Hepatocyte (in vitro differentiated cells): Measurements from ENCODE around the gene SFMBT2. TPM values are rescaled to one million over a fixed set of nuclear protein-coding genes. Genes with fewer than 3 reads are reported as not detected.

Source experiments
- DNase-seq: peaks from one replicate; pipeline ENCODE4 v3.0.0-alpha.2; 2016; ENCODE audit warnings: low spot score
- H2AFZ ChIP-seq: fragments of 200-600 bp; sonication (generic); 2 replicates; pipeline ENCODE4 v1.6.0; 2016; ENCODE audit warnings: antibody characterized with exemption, mild to moderate bottlenecking
- H3K27ac ChIP-seq: fragments of 200-600 bp; sonication (generic); 2 replicates; pipeline ENCODE4 v1.5.1; 2016; ENCODE audit warnings: mild to moderate bottlenecking
- H3K27me3 ChIP-seq: fragments of 200-600 bp; sonication (generic); 2 replicates; pipeline ENCODE4 v1.6.1; 2016
- H3K36me3 ChIP-seq: fragments of 200-600 bp; sonication (generic); replicated peaks from 2 replicates; pipeline ENCODE4 v1.5.1; 2016; ENCODE audit warnings: low read depth; ENCODE audit not compliant: insufficient read depth
- H3K4me1 ChIP-seq: fragments of 200-600 bp; sonication (generic); 2 replicates; pipeline ENCODE4 v1.5.1; 2016; ENCODE audit warnings: mild to moderate bottlenecking, moderate library complexity; ENCODE audit not compliant: insufficient read depth
- H3K4me2 ChIP-seq: fragments of 200-600 bp; sonication (generic); 2 replicates; pipeline ENCODE4 v1.6.0; 2016
- H3K4me3 ChIP-seq: fragments of 200-600 bp; sonication (generic); 2 replicates; pipeline ENCODE4 v1.5.1; 2016; ENCODE audit warnings: mild to moderate bottlenecking
- H3K79me2 ChIP-seq: fragments of 200-600 bp; sonication (generic); 2 replicates; pipeline ENCODE4 v1.6.0; 2017; ENCODE audit warnings: mild to moderate bottlenecking
- H3K9me2 ChIP-seq: fragments of 200-600 bp; sonication (generic); replicated peaks from 2 replicates; pipeline ENCODE4 v1.6.0; 2017; ENCODE audit warnings: mild to moderate bottlenecking; ENCODE audit not compliant: insufficient read depth
- H3K9me3 ChIP-seq: fragments of 200-600 bp; sonication (generic); 2 replicates; pipeline ENCODE4 v1.5.1; 2016; ENCODE audit warnings: low read depth, mild to moderate bottlenecking
- H4K20me1 ChIP-seq: fragments of 200-600 bp; sonication (generic); 2 replicates; pipeline ENCODE4 v1.6.0; 2016; ENCODE audit warnings: mild to moderate bottlenecking; ENCODE audit not compliant: insufficient read depth, poor library complexity, severe bottlenecking
- CTCF ChIP-seq: fragments of 200-600 bp; sonication (generic); IDR thresholded peaks from 2 replicates; pipeline ENCODE4 v1.5.1; 2016; ENCODE audit warnings: antibody characterized with exemption, mild to moderate bottlenecking; ENCODE audit not compliant: poor library complexity
- EZH2 ChIP-seq: fragments of 200-600 bp; sonication (generic); IDR thresholded peaks from 2 replicates; pipeline ENCODE4 v1.6.1; 2016; ENCODE audit warnings: antibody characterized with exemption, mild to moderate bottlenecking, borderline replicate concordance
- EZH2phosphoT487 ChIP-seq: fragments of 200-600 bp; sonication (generic); IDR thresholded peaks from one replicate; pipeline ENCODE4 v1.6.1; 2018; ENCODE audit warnings: antibody characterized with exemption, mild to moderate bottlenecking, low read depth, moderate library complexity; ENCODE audit not compliant: unreplicated experiment, severe bottlenecking
- WGBS: methylation state at CpG from one replicate; pipeline ENCODE4 v1.1.6; 2016; ENCODE audit warnings: low lambda C conversion rate; ENCODE audit errors: missing lambda C conversion rate; 5-methylcytosine and 5-hydroxymethylcytosine counted together
- polyA plus RNA-seq: library from polyadenylated mRNA; unstranded; fragments of >200 nt; fragmentation: Nextera tagmentation; extraction: Ambion mirVana; gene quantifications from 2 replicates; pipeline ENCODE4 v1.2.1, GENCODE V29; 2016
- total RNA-seq: library from RNA; depleted of rRNA; stranded (reverse); fragments of >200 nt; gene quantifications from 2 replicates; pipeline ENCODE4 v1.2.3, GENCODE V29; 2014

SFMBT2 gene
- total and polyA plus RNA-seq, 2 experiments from 2014 or later = 1.1 to 3.8 TPM

GRCh38 chr10:7265396-7266123 lies 145.3 kb downstream of the SFMBT2 start:
- no peaks in the 10 kb centered on the region for H3K9me2 ChIP-seq
- no peaks in the 10 kb centered on the region for H3K9me3 ChIP-seq
- H2AFZ ChIP-seq = no peak overlapping the region
- H3K27ac ChIP-seq = no peak overlapping the region
- no peak overlapping the region for H3K4me3 ChIP-seq
- no peaks in the 10 kb centered on the region for H3K79me2 ChIP-seq
- no peak overlapping the region for H3K4me2 ChIP-seq
- peaks cover 12% of the 10 kb centered on the region for H3K4me1 ChIP-seq
- H3K36me3 ChIP-seq = no peaks in the 10 kb centered on the region
- WGBS = 92% methylated on average over 8 of the region's 8 CpGs
- H4K20me1 ChIP-seq = no peaks in the 10 kb centered on the region
- DNase-seq = no peak
- TF ChIP-seq CTCF = no peak
- TF ChIP-seq EZH2phosphoT487 = no peak
- no peak for TF ChIP-seq EZH2
- H3K27me3 ChIP-seq = no peaks in the 10 kb centered on the region

- H4K20me1 ChIP-seq = no peaks in the 10 kb centered on the region
- H3K4me1 ChIP-seq = peaks cover 12% of the 10 kb centered on the region
- peak; percentile 26 for DNase-seq
- no peaks in the 10 kb centered on the region for H3K9me3 ChIP-seq
- TF ChIP-seq EZH2phosphoT487 = no peak
- 32% methylated on average over 7 of the region's 7 CpGs for WGBS
- peak overlapping the region; percentile 17 for H3K27ac ChIP-seq
- no peaks in the 10 kb centered on the region for H3K36me3 ChIP-seq
- no peaks in the 10 kb centered on the region for H3K79me2 ChIP-seq
- no peaks in the 10 kb centered on the region for H3K27me3 ChIP-seq
- no peaks in the 10 kb centered on the region for H3K9me2 ChIP-seq
- peak overlapping the region; percentile 60 for H3K4me2 ChIP-seq
- no peak overlapping the region for H2AFZ ChIP-seq
- no peak overlapping the region for H3K4me3 ChIP-seq
Observed at GRCh38 chr10:7264313-7264756, 146.5 kb downstream of the SFMBT2 start.

- Histone ChIP-seq H3K4me2 (no peak overlapping the region), H3K9me2 (no peaks in the 10 kb centered on the region), H3K27me3 (no peaks in the 10 kb centered on the region), H3K4me3 (no peak overlapping the region), H3K27ac (peak overlapping the region; percentile 17), H3K36me3 (no peaks in the 10 kb centered on the region), H2AFZ (no peak overlapping the region), H3K79me2 (no peaks in the 10 kb centered on the region), H4K20me1 (no peaks in the 10 kb centered on the region), H3K9me3 (no peaks in the 10 kb centered on the region), H3K4me1 (peaks cover 12% of the 10 kb centered on the region)
- no peak for DNase-seq
- TF ChIP-seq CTCF (no peak), EZH2phosphoT487 (no peak), EZH2 (no peak)
- WGBS = 90% methylated on average over 5 of the region's 5 CpGs
Observed at GRCh38 chr10:7263616-7264015, 147.2 kb downstream of the SFMBT2 start.

GRCh38 chr10:7261351-7261750 lies 149.5 kb downstream of the SFMBT2 start:
- Histone ChIP-seq H3K4me3 (no peak overlapping the region), H3K79me2 (no peaks in the 10 kb centered on the region), H3K27ac (peak overlapping the region; percentile 35), H3K9me3 (no peaks in the 10 kb centered on the region), H3K27me3 (no peaks in the 10 kb centered on the region), H2AFZ (no peak overlapping the region), H3K4me1 (peaks cover 12% of the 10 kb centered on the region), H4K20me1 (no peaks in the 10 kb centered on the region), H3K4me2 (no peak overlapping the region), H3K9me2 (no peaks in the 10 kb centered on the region), H3K36me3 (no peaks in the 10 kb centered on the region)
- WGBS = 53% methylated on average over 5 of the region's 5 CpGs
- peak; percentile 25 for DNase-seq
- TF ChIP-seq EZH2phosphoT487 (no peak), EZH2 (no peak), CTCF (no peak)
